DND-41 (cell line): ENCODE data around the gene PARP4.

Experiments used
- ATAC-seq: fragments of 200-7000 bp; cut with Tn5 transposase; 3 replicates; pipeline ENCODE4 v1.9.1; 2021; ENCODE audit warnings: low read depth; ENCODE audit not compliant: insufficient read depth
- DNase-seq: peaks from one replicate; pipeline ENCODE4 v3.0.0-alpha.2; 2020
- H2AFZ ChIP-seq: 2 replicates; pipeline ENCODE4 v1.6.0; 2012; ENCODE audit warnings: low read depth, low read length
- H3K27ac ChIP-seq: 2 replicates; pipeline ENCODE4 v1.5.1; 2012; ENCODE audit warnings: low read length, inconsistent platforms
- H3K27me3 ChIP-seq: fragments of 200-600 bp; sonication (generic); 2 replicates; pipeline ENCODE4 v1.6.0; 2012; ENCODE audit warnings: low read length, mild to moderate bottlenecking, inconsistent platforms; ENCODE audit not compliant: insufficient read depth, poor library complexity
- H3K36me3 ChIP-seq: 2 replicates; pipeline ENCODE4 v1.5.1; 2012; ENCODE audit warnings: low read length, inconsistent platforms; ENCODE audit not compliant: insufficient read depth
- H3K4me1 ChIP-seq: 2 replicates; pipeline ENCODE4 v1.5.1; 2012; ENCODE audit warnings: mild to moderate bottlenecking, low read length; ENCODE audit not compliant: insufficient read depth
- H3K4me2 ChIP-seq: 2 replicates; pipeline ENCODE4 v1.6.0; 2012; ENCODE audit warnings: mild to moderate bottlenecking, moderate library complexity, low read length, inconsistent platforms; ENCODE audit not compliant: insufficient read depth
- H3K4me3 ChIP-seq, 2 experiments: fragments of 200-600 bp in 1 of 2; shearing (Covaris generic) in 1 of 2; 2 replicates each; pipeline ENCODE4 v1.5.1; 2012 to 2016; ENCODE audit warnings: inconsistent platforms in 2 of 2, low read length in 2 of 2, mild to moderate bottlenecking in 2 of 2, low read depth in 1 of 2, moderate library complexity in 1 of 2
- H3K79me2 ChIP-seq: 2 replicates; pipeline ENCODE4 v1.6.0; 2012; ENCODE audit warnings: low read length, inconsistent platforms; ENCODE audit not compliant: insufficient read depth
- H3K9ac ChIP-seq: 2 replicates; pipeline ENCODE4 v1.6.0; 2012; ENCODE audit warnings: low read depth, mild to moderate bottlenecking, inconsistent platforms, low read length, moderate library complexity
- H3K9me3 ChIP-seq: 2 replicates; pipeline ENCODE4 v1.5.1; 2012; ENCODE audit warnings: low read length, moderate library complexity, mild to moderate bottlenecking, inconsistent platforms; ENCODE audit not compliant: insufficient read depth, severe bottlenecking
- H4K20me1 ChIP-seq: 2 replicates; pipeline ENCODE4 v1.6.0; 2012; ENCODE audit warnings: low read length; ENCODE audit not compliant: insufficient read depth
- EZH2 ChIP-seq: IDR thresholded peaks from 3 replicates; pipeline ENCODE4 v1.6.1; 2012; ENCODE audit warnings: borderline replicate concordance, low read depth, mild to moderate bottlenecking, moderate library complexity, low read length, inconsistent platforms; ENCODE audit not compliant: severe bottlenecking
- TF ChIP-seq, protein P1 (sequence below): IDR thresholded peaks from 2 replicates; pipeline ENCODE4 v1.5.1; 2012; ENCODE audit warnings: borderline replicate concordance, low read length, moderate library complexity, mild to moderate bottlenecking; ENCODE audit not compliant: poor library complexity, severe bottlenecking; ENCODE audit errors: extremely low read depth

PARP4 gene

DNA sequence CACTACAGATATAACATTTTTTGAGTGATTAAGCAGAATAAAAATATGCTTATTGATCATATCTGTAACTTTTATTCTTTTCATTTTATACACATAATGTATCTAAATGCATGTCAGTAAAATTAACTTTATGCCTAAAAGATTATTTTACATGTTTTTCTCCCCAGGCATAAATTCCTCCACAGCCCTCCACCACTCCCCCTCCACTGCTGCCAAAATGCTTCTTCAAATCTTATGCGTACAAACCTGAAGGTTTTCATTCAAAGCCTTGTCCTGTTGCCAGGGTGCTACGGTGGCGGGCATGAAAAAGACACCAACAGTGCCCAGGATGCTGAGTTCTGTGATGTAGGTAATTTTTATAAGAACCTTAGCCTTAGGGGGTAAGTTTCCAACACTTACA, 52.9 kb downstream of the PARP4 start:
- Histone ChIP-seq H3K79me2 (no peaks in the 10 kb centered on the region), H3K9me3 (no peaks in the 10 kb centered on the region), H4K20me1 (no peaks in the 10 kb centered on the region), H2AFZ (no peak overlapping the region), H3K4me3 (no peak overlapping the region), H3K36me3 (peaks cover 62% of the 10 kb centered on the region), H3K27me3 (no peaks in the 10 kb centered on the region), H3K9ac (no peak overlapping the region), H3K4me2 (no peak overlapping the region), H3K27ac (no peak overlapping the region), H3K4me1 (no peaks in the 10 kb centered on the region)
- DNase-seq (no peak), ATAC-seq (no peak)
- no peak for TF ChIP-seq EZH2
- TF ChIP-seq, protein P1, sequence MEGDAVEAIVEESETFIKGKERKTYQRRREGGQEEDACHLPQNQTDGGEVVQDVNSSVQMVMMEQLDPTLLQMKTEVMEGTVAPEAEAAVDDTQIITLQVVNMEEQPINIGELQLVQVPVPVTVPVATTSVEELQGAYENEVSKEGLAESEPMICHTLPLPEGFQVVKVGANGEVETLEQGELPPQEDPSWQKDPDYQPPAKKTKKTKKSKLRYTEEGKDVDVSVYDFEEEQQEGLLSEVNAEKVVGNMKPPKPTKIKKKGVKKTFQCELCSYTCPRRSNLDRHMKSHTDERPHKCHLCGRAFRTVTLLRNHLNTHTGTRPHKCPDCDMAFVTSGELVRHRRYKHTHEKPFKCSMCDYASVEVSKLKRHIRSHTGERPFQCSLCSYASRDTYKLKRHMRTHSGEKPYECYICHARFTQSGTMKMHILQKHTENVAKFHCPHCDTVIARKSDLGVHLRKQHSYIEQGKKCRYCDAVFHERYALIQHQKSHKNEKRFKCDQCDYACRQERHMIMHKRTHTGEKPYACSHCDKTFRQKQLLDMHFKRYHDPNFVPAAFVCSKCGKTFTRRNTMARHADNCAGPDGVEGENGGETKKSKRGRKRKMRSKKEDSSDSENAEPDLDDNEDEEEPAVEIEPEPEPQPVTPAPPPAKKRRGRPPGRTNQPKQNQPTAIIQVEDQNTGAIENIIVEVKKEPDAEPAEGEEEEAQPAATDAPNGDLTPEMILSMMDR, result no peak

DNA sequence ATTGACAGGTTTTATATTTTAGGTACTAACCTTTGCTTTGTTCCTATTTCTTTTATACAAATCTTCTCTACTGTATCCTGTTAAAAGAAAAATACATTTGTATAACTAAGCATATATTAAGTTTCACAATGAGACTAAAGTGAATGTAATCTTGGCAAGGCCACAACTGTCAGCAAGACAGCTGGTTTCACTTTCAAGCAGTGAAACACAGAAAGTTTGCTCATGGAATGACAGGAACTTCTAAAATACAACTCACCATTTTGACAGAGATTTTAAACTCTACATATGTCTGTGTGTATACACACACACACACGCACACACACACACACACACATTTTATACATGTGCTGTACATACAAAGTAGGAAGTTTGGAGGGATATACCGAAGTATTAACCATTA, 53.3 kb downstream of the PARP4 start:
- TF ChIP-seq EZH2, result no peak
- TF ChIP-seq, protein P1, result no peak
- no peaks in the 10 kb centered on the region for H3K9me3 ChIP-seq
- no peak overlapping the region for H2AFZ ChIP-seq
- no peak overlapping the region for H3K27ac ChIP-seq
- H4K20me1 ChIP-seq, result no peaks in the 10 kb centered on the region
- peaks cover 67% of the 10 kb centered on the region for H3K36me3 ChIP-seq
- no peak overlapping the region for H3K9ac ChIP-seq
- DNase-seq, result no peak
- peak; percentile 63; the same call in 2 of the 3 replicates for ATAC-seq
- H3K27me3 ChIP-seq, result no peaks in the 10 kb centered on the region
- no peaks in the 10 kb centered on the region for H3K4me1 ChIP-seq
- H3K79me2 ChIP-seq, result no peaks in the 10 kb centered on the region
- H3K4me2 ChIP-seq, result no peak overlapping the region
- no peak overlapping the region for H3K4me3 ChIP-seq

DNA sequence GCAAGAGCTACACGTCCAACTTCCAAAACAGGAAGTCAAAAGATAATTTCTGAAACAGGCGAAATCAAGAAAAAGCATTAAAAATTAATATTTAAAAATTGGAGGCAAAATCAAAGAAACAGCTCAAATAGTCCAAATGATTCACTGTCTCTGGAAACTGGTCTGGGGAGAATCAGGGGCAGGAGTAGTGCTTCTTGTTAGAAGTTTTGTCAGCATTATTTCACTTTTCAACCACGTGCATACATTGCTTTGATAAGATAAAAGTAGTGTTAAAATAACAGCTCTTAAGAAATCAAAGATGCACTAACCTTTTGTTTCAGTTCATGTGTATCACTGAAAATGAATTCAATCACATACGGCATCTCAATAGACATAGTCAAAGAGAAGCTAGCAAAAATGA, 53.8 kb downstream of the PARP4 start:
- H3K9ac ChIP-seq, result no peak overlapping the region
- no peaks in the 10 kb centered on the region for H3K4me1 ChIP-seq
- no peaks in the 10 kb centered on the region for H4K20me1 ChIP-seq
- H3K27me3 ChIP-seq, result no peaks in the 10 kb centered on the region
- DNase-seq (no peak), ATAC-seq (no peak)
- H3K4me2 ChIP-seq, result no peak overlapping the region
- H3K79me2 ChIP-seq, result no peaks in the 10 kb centered on the region
- H3K9me3 ChIP-seq, result no peaks in the 10 kb centered on the region
- peaks cover 72% of the 10 kb centered on the region for H3K36me3 ChIP-seq
- no peak overlapping the region for H3K4me3 ChIP-seq
- no peak for TF ChIP-seq EZH2
- TF ChIP-seq, protein P1, result no peak
- H2AFZ ChIP-seq, result no peak overlapping the region
- H3K27ac ChIP-seq, result no peak overlapping the region

DNA sequence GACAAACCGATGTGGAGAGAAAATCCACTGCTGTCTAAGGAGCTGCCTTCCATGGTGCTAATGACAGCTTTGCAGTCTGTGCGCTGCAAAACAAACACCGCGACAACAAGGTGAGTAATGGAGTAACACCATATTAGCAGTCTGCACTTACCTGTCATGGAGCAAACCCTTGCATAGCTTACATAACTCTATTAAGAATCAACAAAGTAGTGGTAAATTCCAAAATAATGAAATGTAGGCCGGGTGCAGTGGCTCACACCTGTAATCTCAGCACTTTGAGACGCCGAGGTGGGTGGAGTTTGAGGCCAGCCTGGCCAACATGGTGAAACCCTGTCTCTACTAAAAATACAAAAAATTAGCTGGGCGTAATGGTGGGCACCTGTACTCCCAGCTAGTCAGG, 56.2 kb downstream of the PARP4 start:
- Histone ChIP-seq H3K36me3 (peaks cover 79% of the 10 kb centered on the region), H3K4me1 (no peaks in the 10 kb centered on the region), H3K4me3 (no peak overlapping the region), H4K20me1 (no peaks in the 10 kb centered on the region), H3K4me2 (no peak overlapping the region), H3K27me3 (no peaks in the 10 kb centered on the region), H3K27ac (no peak overlapping the region), H3K9me3 (no peaks in the 10 kb centered on the region), H3K9ac (no peak overlapping the region), H3K79me2 (no peaks in the 10 kb centered on the region), H2AFZ (no peak overlapping the region)
- TF ChIP-seq, protein P1, result no peak
- TF ChIP-seq EZH2, result no peak
- DNase-seq (no peak), ATAC-seq (no peak)
